Psoas muscle (tissue), 8 donors: ENCODE measurements around the gene KCNMB2. TPM values are rescaled to one million over a fixed set of nuclear protein-coding genes. Genes with fewer than 3 reads are reported as not detected.

Experiments
- ATAC-seq, 4 donors: fragments of 200-7000 bp; cut with Tn5 transposase; one replicate each; pipeline ENCODE4 v1.9.1; 2020; ENCODE audit warnings: moderate library complexity in 3 of 4, mild to moderate bottlenecking in 2 of 4
- DNase-seq, 2 donors: peaks; one replicate each; pipeline ENCODE4 v3.0.0-alpha.2; 2020
- H3K27ac ChIP-seq: fragments of 200-600 bp; one replicate; pipeline ENCODE4 v1.8.0; 2022
- H3K27me3 ChIP-seq, 3 donors: fragments of 200-600 bp in 1 of 3; one replicate each; pipeline versions ENCODE4 v1.6.1 to v1.8.0; 2013 to 2022; ENCODE audit warnings: low read length in 2 of 3, mild to moderate bottlenecking in 2 of 3, moderate library complexity in 1 of 3; ENCODE audit not compliant: insufficient read depth in 3 of 3
- H3K36me3 ChIP-seq, 2 donors: fragments of 200-600 bp in 1 of 2; one replicate each; pipeline versions ENCODE4 v1.6.1 to v1.8.0; 2013 to 2022; ENCODE audit warnings: low read depth in 1 of 2, mild to moderate bottlenecking in 1 of 2, moderate library complexity in 1 of 2; ENCODE audit not compliant: insufficient read depth in 1 of 2
- H3K4me1 ChIP-seq: fragments of 200-600 bp; one replicate; pipeline ENCODE4 v1.8.0; 2022
- H3K4me3 ChIP-seq: fragments of 200-600 bp; one replicate; pipeline ENCODE4 v1.8.0; 2022; ENCODE audit warnings: mild to moderate bottlenecking
- H3K9me3 ChIP-seq: fragments of 200-600 bp; one replicate; pipeline ENCODE4 v1.8.0; 2022
- CTCF ChIP-seq: fragments of 200-600 bp; IDR thresholded peaks from one replicate; pipeline ENCODE4 v1.8.0; 2022; ENCODE audit warnings: antibody characterized with exemption
- WGBS, 3 donors: extraction: QIAGEN DNeasy Blood & Tissue Kit; methylation state at CpG; one replicate each; pipeline versions ENCODE4 v1.1.6 to v1.1.7; 2013; 5-methylcytosine and 5-hydroxymethylcytosine counted together
- intact Hi-C, 2 donors: fragments of 100-400 bp; cut with DNase I; formaldehyde crosslinking; loops; one replicate each; pipeline versions ENCODE4 v1.11.0 to v1.14.2; 2022
- polyA plus RNA-seq, 3 donors: library from polyadenylated mRNA; stranded (reverse); fragments of 200-250 nt; gene quantifications; one replicate each; pipeline ENCODE4 v1.2.3, GENCODE V29; 2013
- total RNA-seq, 4 donors: library from RNA; stranded (reverse); fragmentation: NEBNext Ultra II Directional in 2 of 4; extraction: Animal tissue kit (Norgen Biotek cat#: 25700) in 2 of 4; gene quantifications; one replicate each; pipeline versions ENCODE4 v1.2.1 to v1.2.4, GENCODE V29; 2021 to 2023
- donor health status: healthy with polysubstance abuse.
- donor health status: DM: no; HTN: no; CAD: no; lungs with moderate emphysema.
- donor health status: Bipolar disorder and iron deficiency.
- donor health status: healthy.
- donor health status: DM: yes; HTN: yes; CAD: no.
- donor health status: DM: no; HTN: no; CAD: no.
- donor health status: DM: no; HTN: no; CAD: no.
- donor health status: DM: yes; HTN: yes; CAD: no.

The KCNMB2 gene
- total and polyA plus RNA-seq, 7 donors = not detected

GRCh38 chr3:178492491-178492890 is 43.7 kb upstream of the KCNMB2 start:
- no peak overlapping the region for H3K4me3 ChIP-seq
- 54 to 87% (median 71%) methylated on average over 3 of the region's 3 CpGs for WGBS, 3 donors
- H3K27ac ChIP-seq = no peak overlapping the region
- no peaks in the 10 kb centered on the region for H3K27me3 ChIP-seq
- H3K4me1 ChIP-seq = no peaks in the 10 kb centered on the region
- no peak for TF ChIP-seq CTCF
- no peaks in the 10 kb centered on the region for H3K9me3 ChIP-seq
- no peaks in the 10 kb centered on the region for H3K36me3 ChIP-seq
- ATAC-seq = no peak
- DNase-seq = no peak
- intact Hi-C loops = no loop called here

- ATAC-seq = no peak
- no peaks in the 10 kb centered on the region for H3K4me1 ChIP-seq
Observed at GRCh38 chr3:178494386-178494785, 41.9 kb upstream of the KCNMB2 start.

GRCh38 chr3:178496911-178497310 is 39.3 kb upstream of the KCNMB2 start:
- H3K27ac ChIP-seq = no peak overlapping the region

More at GRCh38 chr3:178494386-178494785, 41.9 kb upstream of the KCNMB2 start:
- no peaks in the 10 kb centered on the region for H3K27me3 ChIP-seq
- no peaks in the 10 kb centered on the region for H3K9me3 ChIP-seq
- DNase-seq = no peak
- H3K36me3 ChIP-seq = no peaks in the 10 kb centered on the region
- H3K27ac ChIP-seq = no peak overlapping the region
- no peak for TF ChIP-seq CTCF
- intact Hi-C loops = no loop called here
- H3K4me3 ChIP-seq = no peak overlapping the region
- WGBS, 3 donors = 74 to 92% (median 80%) methylated on average over 6 of the region's 6 CpGs

GRCh38 chr3:178498871-178499270 is 37.4 kb upstream of the KCNMB2 start:
- TF ChIP-seq CTCF = no peak
- intact Hi-C loops = no loop called here
- no peak for ATAC-seq

More at GRCh38 chr3:178496911-178497310, 39.3 kb upstream of the KCNMB2 start:
- TF ChIP-seq CTCF = no peak
- intact Hi-C loops = no loop called here
- Histone ChIP-seq H3K4me3 (no peak overlapping the region), H3K4me1 (no peaks in the 10 kb centered on the region), H3K36me3 (no peaks in the 10 kb centered on the region), H3K9me3 (no peaks in the 10 kb centered on the region), H3K27me3 (no peaks in the 10 kb centered on the region)
- no peak for ATAC-seq
- DNase-seq = no peak
- WGBS, 3 donors = 89 to 100% (median 92%) methylated on average over 1 of the region's 1 CpG

GRCh38 chr3:178500631-178501030 is 35.6 kb upstream of the KCNMB2 start:
- no peak overlapping the region for H3K4me3 ChIP-seq
- no peaks in the 10 kb centered on the region for H3K36me3 ChIP-seq
- intact Hi-C loops = no loop called here
- no peak for DNase-seq
- H3K4me1 ChIP-seq = no peaks in the 10 kb centered on the region
- WGBS, 3 donors = 45 to 71% (median 46%) methylated on average over 9 of the region's 9 CpGs
- no peaks in the 10 kb centered on the region for H3K9me3 ChIP-seq
- no peak overlapping the region for H3K27ac ChIP-seq
- no peak for TF ChIP-seq CTCF
- ATAC-seq = no peak
- peaks cover 0 to 3% (median 0%) of the 10 kb centered on the region in 3 donors for H3K27me3 ChIP-seq

More at GRCh38 chr3:178498871-178499270, 37.4 kb upstream of the KCNMB2 start:
- no peak for DNase-seq
- Histone ChIP-seq H3K36me3 (no peaks in the 10 kb centered on the region), H3K4me1 (no peaks in the 10 kb centered on the region), H3K9me3 (no peaks in the 10 kb centered on the region), H3K27me3 (peaks cover 0 to 3% (median 0%) of the 10 kb centered on the region in 3 donors), H3K27ac (no peak overlapping the region), H3K4me3 (no peak overlapping the region)
- 7 to 17% (median 10%) methylated on average over 2 of the region's 2 CpGs for WGBS, 3 donors
